Left lobe of liver (tissue), 2 donors: ENCODE results near the gene RARRES2. TPM values are rescaled to one million over a fixed set of nuclear protein-coding genes. Genes with fewer than 3 reads are reported as not detected.
"Not testable (repeated sequence)": the region's sequence is repeated elsewhere in the genome, so short reads cannot be mapped to it uniquely, and the experiment has no call there.

Source experiments
- ATAC-seq: fragments of 200-7000 bp; cut with Tn5 transposase; one replicate; pipeline ENCODE4 v1.9.1; 2020; ENCODE audit warnings: mild to moderate bottlenecking, moderate library complexity
- DNase-seq: peaks from one replicate; pipeline ENCODE4 v3.0.0-alpha.2; 2020; ENCODE audit warnings: low spot score
- total RNA-seq: library from RNA; stranded (reverse); gene quantifications from one replicate; pipeline ENCODE4 v1.2.1, GENCODE V29; 2021
- donor health status: DM: no; HTN: no; CAD: no; lungs with moderate emphysema.
- donor health status: DM: no; HTN: yes; CAD: no.

Gene RARRES2
- total RNA-seq, 1 donor from 2014 or later = 852 TPM

GRCh38 chr7:150302908-150303310 is 38.5 kb downstream of the RARRES2 start:
- not testable (repeated sequence) for DNase-seq, ATAC-seq

GRCh38 chr7:150297978-150298377 is 43.5 kb downstream of the RARRES2 start:
- not testable (repeated sequence) for ATAC-seq

DNA sequence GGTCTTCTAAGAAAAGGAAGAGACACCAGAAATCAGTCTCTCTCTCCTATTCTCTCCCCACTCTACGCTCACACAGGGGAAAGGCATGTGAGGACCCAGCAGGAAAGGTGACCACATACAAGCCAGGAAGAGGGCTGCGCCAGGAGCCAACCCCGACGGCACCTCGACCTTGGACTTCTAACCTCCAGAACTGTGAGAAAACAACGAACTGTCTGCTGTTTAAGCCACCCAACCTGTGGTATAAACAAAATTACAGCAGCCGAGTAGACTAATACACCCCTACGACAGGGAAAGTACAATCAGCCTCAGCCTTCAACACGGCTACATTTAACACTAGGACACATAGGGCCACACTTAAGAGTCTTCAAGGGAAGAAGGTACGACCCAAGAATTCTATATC is 44.6 kb downstream of the RARRES2 start:
- ATAC-seq = peak; percentile 80
- not testable (repeated sequence) for DNase-seq

More at GRCh38 chr7:150297978-150298377, 43.5 kb downstream of the RARRES2 start:
- DNase-seq = not testable (repeated sequence)

- DNase-seq = not testable (repeated sequence)
- ATAC-seq = peak; percentile 85
Observed at GRCh38 chr7:150295614-150296013, 45.8 kb downstream of the RARRES2 start.

DNA sequence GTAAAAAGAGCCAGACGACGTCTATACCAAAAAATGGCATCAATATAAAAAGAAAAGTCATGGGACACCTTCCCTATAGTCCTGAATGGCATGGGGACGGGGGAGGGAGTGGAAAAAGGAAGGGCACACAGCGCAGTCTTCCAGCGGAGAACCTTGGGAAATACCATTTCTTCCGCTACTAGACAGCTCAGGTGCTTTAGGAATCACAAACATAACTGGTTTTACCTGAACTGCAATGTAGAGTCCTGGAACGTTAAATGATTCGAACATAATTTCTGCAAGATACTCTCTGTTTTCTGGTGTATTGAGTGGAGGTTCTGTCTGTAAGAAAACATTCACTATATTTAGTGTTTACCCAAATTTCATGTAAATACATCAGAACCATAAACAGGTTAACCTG is 46.4 kb downstream of the RARRES2 start:
- ATAC-seq, DNase-seq: not testable (repeated sequence)

GRCh38 chr7:150290317-150290716 is 51.1 kb downstream of the RARRES2 start:
- not testable (repeated sequence) for ATAC-seq

DNA sequence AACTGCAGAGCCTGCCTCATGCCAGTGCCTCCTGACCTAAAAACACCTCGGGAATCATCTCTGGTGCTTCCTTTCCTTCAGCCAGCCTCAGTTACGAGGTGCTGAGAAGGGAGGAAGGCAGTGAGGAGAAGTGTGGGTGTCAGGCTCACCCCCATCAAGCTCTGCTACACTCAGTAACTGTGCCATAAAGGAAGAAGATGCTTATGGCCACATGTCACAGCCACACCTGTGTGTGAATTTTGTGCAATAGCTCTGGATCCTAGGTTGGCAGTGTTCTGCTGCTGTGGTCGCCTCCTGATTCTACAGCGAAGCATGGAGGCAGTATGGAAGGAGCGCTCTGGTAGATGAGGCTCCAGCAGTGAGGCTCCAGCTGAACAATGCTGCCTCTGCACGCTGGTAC is 52.6 kb downstream of the RARRES2 start:
- not testable (repeated sequence) for DNase-seq, ATAC-seq

More at GRCh38 chr7:150290317-150290716, 51.1 kb downstream of the RARRES2 start:
- DNase-seq = not testable (repeated sequence)

Other genes starting within 250 kb of the RARRES2 start
- gene LRRC61, start 18.3 kb downstream of the RARRES2 start, total RNA-seq = 14.0 TPM
- 27.6 TPM for gene ACTR3C, start 18.1 kb downstream of the RARRES2 start, total RNA-seq
- gene REPIN1, start 27.2 kb upstream of the RARRES2 start, total RNA-seq = 93.5 TPM
- 0.88 TPM for gene ZNF775, start 37.7 kb upstream of the RARRES2 start, total RNA-seq
- gene GIMAP8, start 109.0 kb upstream of the RARRES2 start, total RNA-seq = 4.4 TPM
- gene GIMAP7, start 173.2 kb upstream of the RARRES2 start, total RNA-seq = 4.4 TPM
- 9.8 TPM for gene GIMAP4, start 225.8 kb upstream of the RARRES2 start, total RNA-seq